ENCODE data around the gene AP1B1. TPM values are rescaled to one million over a fixed set of nuclear protein-coding genes. Genes with fewer than 3 reads are reported as not detected.

AP1B1 gene
- total RNA-seq, result 37.5 and 48.2 TPM in 2 replicates

DNA sequence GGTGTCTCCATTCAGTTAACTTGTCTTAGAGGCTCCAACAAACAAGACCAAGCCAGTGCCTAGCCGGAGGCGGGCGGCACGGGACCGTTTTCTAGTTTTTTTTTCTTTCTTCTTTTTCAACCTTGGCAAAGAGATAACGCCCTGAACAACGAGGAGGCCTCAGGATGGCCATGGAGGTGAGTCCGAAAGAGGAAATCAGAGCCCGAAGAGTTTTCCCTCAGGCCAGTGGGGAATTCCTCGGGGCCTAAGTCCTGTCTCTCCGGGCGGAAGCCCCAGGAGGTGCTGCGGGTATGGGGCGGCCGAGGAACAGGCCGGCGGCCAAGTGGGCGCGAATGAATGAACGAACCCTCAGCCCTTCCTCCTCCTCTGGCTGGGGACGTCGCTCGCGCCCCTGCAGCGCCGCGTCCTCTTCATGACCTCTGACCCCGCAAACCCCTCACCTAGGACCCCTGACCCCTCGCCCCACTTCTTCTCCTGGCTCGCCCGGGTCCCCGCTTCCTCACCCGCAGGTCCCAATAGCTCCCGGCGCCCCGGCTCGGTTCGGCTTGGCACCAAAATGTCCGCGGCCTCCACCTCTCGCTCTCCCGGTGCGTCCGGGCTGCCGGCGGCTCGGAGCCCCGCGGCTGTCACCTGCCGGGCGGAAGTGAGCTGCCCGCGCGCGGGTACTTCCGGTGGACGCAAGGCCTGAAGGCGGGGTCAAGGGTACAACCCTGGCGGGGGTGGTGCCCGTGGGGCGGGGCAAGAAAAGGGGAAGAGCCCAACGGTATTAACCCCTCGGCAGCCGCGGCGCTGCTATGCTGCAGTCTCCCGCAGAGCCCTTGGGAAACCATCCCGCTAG, at the start of gene AP1B1:
Gene AP1B1 (minus strand): TSS at position 650 of the 838 bp plus-strand sequence. CDS start 21,327 bp downstream, outside the sequence.

DNA sequence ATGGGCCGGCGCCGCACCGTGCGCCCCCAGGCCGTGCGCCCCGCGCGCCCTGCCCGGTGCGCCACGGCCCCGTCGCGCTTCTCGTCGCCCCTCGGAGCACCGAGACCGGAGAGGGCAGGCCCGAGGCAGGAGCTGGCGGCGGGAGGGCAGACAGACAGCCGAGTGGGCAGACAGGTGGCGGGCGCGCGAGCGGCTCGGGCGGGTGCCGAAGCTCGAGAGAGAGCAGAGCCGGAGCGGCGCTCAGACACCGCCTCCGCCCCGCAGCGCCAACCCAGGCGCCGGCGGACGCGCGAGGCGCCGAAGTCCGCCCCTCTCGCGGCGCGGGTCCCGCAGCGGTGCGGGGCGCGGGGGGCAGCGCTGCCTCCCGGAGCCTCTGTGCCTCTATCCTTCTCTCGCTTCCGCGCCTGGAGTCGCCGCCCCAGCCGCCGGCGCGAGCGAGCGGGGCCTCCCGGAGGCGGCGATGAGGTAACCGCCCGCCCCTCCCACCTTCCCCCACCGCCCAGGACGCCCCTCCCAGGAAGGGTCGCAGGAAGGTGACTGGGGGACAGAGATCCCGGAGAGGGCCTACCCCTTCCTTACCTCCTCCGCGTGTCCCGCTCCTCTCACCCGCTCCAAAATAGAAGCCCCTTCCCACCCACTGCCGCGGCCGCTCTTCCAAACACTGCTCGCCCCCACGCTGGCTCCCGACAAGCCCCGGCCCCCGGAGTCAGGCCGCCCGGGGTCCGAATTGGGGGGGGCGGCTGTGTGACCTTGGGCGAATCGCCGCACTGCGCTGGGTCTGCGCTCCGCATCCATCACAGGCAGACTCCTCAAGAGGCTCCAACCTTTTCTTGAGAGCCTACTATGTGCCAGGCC, 72.9 kb downstream of the AP1B1 start, which contains the start of gene RASL10A:
Gene RASL10A (minus strand): TSS at position 412 of the 855 bp plus-strand sequence. CDS start 451 bp downstream, outside the sequence.

DNA sequence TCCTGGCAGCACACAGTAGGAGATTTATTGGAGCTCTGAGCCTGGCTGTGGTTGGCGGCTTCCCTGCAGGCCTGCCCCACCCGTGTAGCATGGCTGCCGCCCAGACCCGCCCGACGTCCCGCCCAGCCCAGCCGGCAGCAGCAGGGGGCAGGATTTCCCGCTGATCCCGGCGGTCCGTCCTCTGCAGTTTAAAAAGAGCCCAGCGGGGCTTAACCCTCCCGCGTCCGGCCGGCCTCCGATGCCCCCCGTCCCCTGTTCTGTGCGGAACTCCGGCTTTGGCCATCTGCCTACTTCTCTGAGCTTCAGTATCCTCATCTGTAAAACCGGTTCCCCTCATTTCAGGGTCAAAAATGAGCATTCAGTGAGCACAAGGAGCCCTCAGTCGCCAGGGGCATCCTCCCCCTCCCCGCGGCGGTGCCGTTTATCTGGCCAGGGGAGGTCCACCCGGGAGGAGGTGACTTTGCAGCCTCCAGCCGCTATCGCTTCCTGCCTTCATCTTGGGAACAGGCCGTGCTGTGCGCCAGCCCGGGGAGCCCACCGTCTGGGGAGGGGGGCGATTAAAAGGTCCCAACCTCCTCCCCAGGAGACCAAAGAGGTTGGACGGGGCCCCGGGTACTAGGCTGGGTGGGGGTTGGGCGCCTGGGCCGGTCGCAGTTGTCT, 82.1 kb downstream of the AP1B1 start, which contains the start of gene GAS2L1:
Gene GAS2L1 (plus strand): TSS at position 476 of the 660 bp plus-strand sequence. CDS start 1,456 bp downstream, outside the sequence.

Other genes with a start within 250 kb of the AP1B1 start
- 0.09 TPM in 1 of 2 replicates, not detected in the other for gene EMID1, start 182.7 kb downstream of the AP1B1 start, total RNA-seq
- gene RHBDD3, start 120.6 kb downstream of the AP1B1 start, total RNA-seq, result 13.0 and 13.2 TPM in 2 replicates
- 91.2 and 141 TPM in 2 replicates for gene EWSR1, start 120.3 kb downstream of the AP1B1 start, total RNA-seq
- 3.9 and 5.0 TPM in 2 replicates for gene GAS2L1, start 81.9 kb downstream of the AP1B1 start, total RNA-seq
- not detected in 2 replicates for gene RASL10A, start 72.9 kb downstream of the AP1B1 start, total RNA-seq
- gene RFPL1, start 50.0 kb upstream of the AP1B1 start, total RNA-seq, result not detected in 2 replicates
- gene NEFH, start 91.6 kb upstream of the AP1B1 start, total RNA-seq, result under 0.01 and 0.32 TPM in 2 replicates
- gene THOC5, start 165.2 kb upstream of the AP1B1 start, total RNA-seq, result 31.7 and 70.8 TPM in 2 replicates
- 38.4 and 53.9 TPM in 2 replicates for gene NIPSNAP1, start 192.5 kb upstream of the AP1B1 start, total RNA-seq
- 45.0 and 57.5 TPM in 2 replicates for gene NF2, start 215.1 kb upstream of the AP1B1 start, total RNA-seq